ENCODE results near the gene SLC15A4. TPM values are rescaled to one million over a fixed set of nuclear protein-coding genes. Genes with fewer than 3 reads are reported as not detected.
A peak's percentile ranks its signal among the peaks of the same experiment; 100 is the strongest.

The SLC15A4 gene
- total RNA-seq, 3 donors from 2014 or later = 38.6 to 64.7 (median 41.0) TPM

- no peak for DNase-seq (ENCODE audit: low spot score in 2 of 2)
- H3K36me3 ChIP-seq = no peaks in the 10 kb centered on the region
- H3K4me1 ChIP-seq = peaks cover 0 to 12% of the 10 kb centered on the region in 2 donors
- peak overlapping the region in 1 of 2 donors; percentile 22 for H3K27ac ChIP-seq
- H3K27me3 ChIP-seq = no peaks in the 10 kb centered on the region
- intact Hi-C loops (cut with DNase I; ENCODE audit: low total_unique reads) = no loop called here
- TF ChIP-seq POLR2AphosphoS5 (IDR thresholded peaks at IDR 0.05) = no peak
- TF ChIP-seq POLR2A (IDR thresholded peaks at IDR 0.05) = no peak
- TF ChIP-seq, protein P1, sequence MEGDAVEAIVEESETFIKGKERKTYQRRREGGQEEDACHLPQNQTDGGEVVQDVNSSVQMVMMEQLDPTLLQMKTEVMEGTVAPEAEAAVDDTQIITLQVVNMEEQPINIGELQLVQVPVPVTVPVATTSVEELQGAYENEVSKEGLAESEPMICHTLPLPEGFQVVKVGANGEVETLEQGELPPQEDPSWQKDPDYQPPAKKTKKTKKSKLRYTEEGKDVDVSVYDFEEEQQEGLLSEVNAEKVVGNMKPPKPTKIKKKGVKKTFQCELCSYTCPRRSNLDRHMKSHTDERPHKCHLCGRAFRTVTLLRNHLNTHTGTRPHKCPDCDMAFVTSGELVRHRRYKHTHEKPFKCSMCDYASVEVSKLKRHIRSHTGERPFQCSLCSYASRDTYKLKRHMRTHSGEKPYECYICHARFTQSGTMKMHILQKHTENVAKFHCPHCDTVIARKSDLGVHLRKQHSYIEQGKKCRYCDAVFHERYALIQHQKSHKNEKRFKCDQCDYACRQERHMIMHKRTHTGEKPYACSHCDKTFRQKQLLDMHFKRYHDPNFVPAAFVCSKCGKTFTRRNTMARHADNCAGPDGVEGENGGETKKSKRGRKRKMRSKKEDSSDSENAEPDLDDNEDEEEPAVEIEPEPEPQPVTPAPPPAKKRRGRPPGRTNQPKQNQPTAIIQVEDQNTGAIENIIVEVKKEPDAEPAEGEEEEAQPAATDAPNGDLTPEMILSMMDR (IDR thresholded peaks at IDR 0.05) = no peak
- H3K9me3 ChIP-seq = no peaks in the 10 kb centered on the region
- no peak overlapping the region for H3K4me3 ChIP-seq
Measured at GRCh38 chr12:128820723-128821432, 2.9 kb downstream of the SLC15A4 start.

DNA sequence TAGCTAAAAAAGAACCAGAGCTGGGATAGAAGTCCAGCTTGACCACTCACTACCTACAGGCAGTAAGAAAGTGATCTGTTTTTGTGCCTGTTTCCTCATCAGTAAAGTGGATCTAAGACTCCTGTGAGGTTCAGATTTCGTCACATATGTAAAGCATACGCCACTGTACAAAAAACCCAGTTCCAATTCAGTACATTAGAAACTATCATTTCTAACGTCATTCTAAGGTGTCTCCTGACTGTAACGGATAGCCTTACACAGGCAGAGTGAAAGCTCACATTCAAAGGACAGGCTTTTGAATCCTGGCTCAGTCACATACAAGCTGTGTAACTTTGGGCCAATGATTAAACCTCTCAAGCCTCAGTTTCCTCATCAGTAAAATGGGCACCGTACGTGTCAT is 3.5 kb downstream of the SLC15A4 start:
- H3K4me1 ChIP-seq = peaks cover 0 to 12% of the 10 kb centered on the region in 2 donors
- H3K27ac ChIP-seq = peak overlapping the region in 1 of 2 donors; percentile 22

GRCh38 chr12:128819293-128820144 is 4.2 kb downstream of the SLC15A4 start:
- H3K27ac ChIP-seq = peak overlapping the region; percentile 2 to 8
- peaks cover 0 to 12% of the 10 kb centered on the region in 2 donors for H3K4me1 ChIP-seq
- no peaks in the 10 kb centered on the region for H3K36me3 ChIP-seq
- intact Hi-C loops (cut with DNase I; ENCODE audit: low total_unique reads) = no loop called here
- H3K4me3 ChIP-seq = no peak overlapping the region
- no peak for DNase-seq (ENCODE audit: low spot score in 2 of 2)
- no peaks in the 10 kb centered on the region for H3K9me3 ChIP-seq
- no peak for TF ChIP-seq POLR2AphosphoS5 (IDR thresholded peaks at IDR 0.05)
- TF ChIP-seq, protein P1 (IDR thresholded peaks at IDR 0.05) = no peak
- TF ChIP-seq POLR2A (IDR thresholded peaks at IDR 0.05) = no peak
- H3K27me3 ChIP-seq = no peaks in the 10 kb centered on the region

More for the DNA sequence above, 3.5 kb downstream of the SLC15A4 start:
- H3K36me3 ChIP-seq = no peaks in the 10 kb centered on the region
- intact Hi-C loops (cut with DNase I; ENCODE audit: low total_unique reads) = no loop called here
- no peaks in the 10 kb centered on the region for H3K27me3 ChIP-seq
- H3K9me3 ChIP-seq = no peaks in the 10 kb centered on the region
- DNase-seq (ENCODE audit: low spot score in 2 of 2) = no peak
- no peak overlapping the region for H3K4me3 ChIP-seq
- TF ChIP-seq POLR2AphosphoS5 (IDR thresholded peaks at IDR 0.05) (no peak), POLR2A (IDR thresholded peaks at IDR 0.05) (no peak)
- TF ChIP-seq, protein P1 (IDR thresholded peaks at IDR 0.05) = no peak

DNA sequence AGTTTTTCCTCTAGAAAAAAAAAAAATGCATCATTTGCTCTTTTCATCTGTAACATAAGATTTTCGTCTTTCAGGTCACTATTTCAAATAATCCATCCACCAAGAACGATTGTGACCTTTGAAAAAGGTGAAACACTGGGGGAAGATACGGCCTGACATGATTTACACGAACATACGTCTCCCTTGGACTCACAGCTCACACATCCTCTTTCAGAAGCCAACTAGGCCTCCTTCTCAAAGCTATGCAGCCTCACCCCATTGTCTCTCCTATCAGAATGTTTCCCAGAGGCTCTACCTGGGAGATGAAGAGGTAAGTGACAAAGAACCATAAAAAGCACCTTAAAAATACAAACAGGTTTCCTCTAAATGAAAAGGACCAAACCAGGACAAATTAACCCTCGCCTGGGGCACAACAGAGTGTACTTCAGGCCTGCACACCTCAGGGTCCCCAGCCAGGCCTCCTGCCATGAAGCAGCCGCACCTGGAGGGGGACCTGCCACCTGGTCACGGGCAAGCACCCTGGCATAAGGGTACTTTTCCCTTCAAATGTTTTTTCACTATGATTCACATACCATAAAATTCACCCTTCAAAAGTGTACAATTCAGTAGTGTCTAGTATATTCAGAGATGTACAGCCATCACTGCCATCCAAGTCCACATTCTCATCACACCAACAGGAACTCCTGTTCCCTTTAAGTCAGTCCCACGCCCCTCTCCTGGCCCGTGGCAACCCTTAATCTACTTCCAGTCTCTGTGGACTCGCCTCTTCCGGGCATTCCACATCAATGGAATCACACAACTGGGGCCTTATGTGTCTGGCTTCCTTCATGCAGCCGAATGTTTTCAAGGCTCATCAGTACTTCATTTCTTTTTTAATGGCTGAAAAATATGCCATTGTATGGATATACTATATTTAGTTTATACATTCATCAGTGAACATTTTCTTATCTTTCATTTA is 5.4 kb downstream of the SLC15A4 start:
- Histone ChIP-seq H3K4me1 (peaks cover 0 to 12% of the 10 kb centered on the region in 2 donors), H3K4me3 (no peak overlapping the region), H3K36me3 (no peaks in the 10 kb centered on the region), H3K27ac (peak overlapping the region; percentile 73 to 76), H3K27me3 (no peaks in the 10 kb centered on the region), H3K9me3 (no peaks in the 10 kb centered on the region)
- TF ChIP-seq POLR2A (IDR thresholded peaks at IDR 0.05) = no peak
- TF ChIP-seq, protein P1 (IDR thresholded peaks at IDR 0.05) = no peak
- no peak for TF ChIP-seq POLR2AphosphoS5 (IDR thresholded peaks at IDR 0.05)
- intact Hi-C loops (cut with DNase I; ENCODE audit: low total_unique reads) = no loop called here
- no peak for DNase-seq (ENCODE audit: low spot score in 2 of 2)

All from breast epithelium (tissue), 4 donors.